HL-60 (cell line): Measurements from ENCODE around the gene MMP24.

Source experiments
- DNase-seq, 2 experiments: peaks; one replicate each; pipeline ENCODE4 v3.0.0-alpha.2; 2010 to 2020; ENCODE audit warnings: low read depth in 1 of 2, low spot score in 1 of 2
- H3K27ac ChIP-seq: fragments of 250-450 bp; sonication (Bioruptor Pico); replicated peaks from 2 replicates; pipeline ENCODE4 v1.5.1; 2020; ENCODE audit warnings: mild to moderate bottlenecking, moderate library complexity
- H3K27me3 ChIP-seq: fragments of 250-450 bp; sonication (Bioruptor Pico); 2 replicates; pipeline ENCODE4 v1.5.1; 2021; ENCODE audit warnings: mild to moderate bottlenecking, moderate library complexity; ENCODE audit not compliant: insufficient read depth, poor library complexity, severe bottlenecking
- H3K4me3 ChIP-seq: replicated peaks from 2 replicates; pipeline ENCODE4 v1.5.1; 2011; ENCODE audit warnings: mild to moderate bottlenecking, control low read depth, low read length; ENCODE audit not compliant: insufficient read depth
- GABPA ChIP-seq: IDR thresholded peaks from 2 replicates; pipeline ENCODE4 v1.6.1; 2012; ENCODE audit warnings: low read depth
- POLR2AphosphoS5 ChIP-seq: IDR thresholded peaks from 2 replicates; pipeline ENCODE4 v1.6.1; 2012; ENCODE audit warnings: low read depth
- SPI1 ChIP-seq: IDR thresholded peaks from 2 replicates; pipeline ENCODE4 v1.6.1; 2012; ENCODE audit warnings: low read depth, mild to moderate bottlenecking, borderline replicate concordance
- TF ChIP-seq, protein P1 (sequence below): IDR thresholded peaks from one replicate; pipeline ENCODE4 v1.5.1; 2011; ENCODE audit warnings: low read length, control low read depth, inconsistent platforms; ENCODE audit not compliant: insufficient read depth
- TF ChIP-seq, protein P2 (sequence below): IDR thresholded peaks from 2 replicates; pipeline ENCODE4 v1.6.1; 2012; ENCODE audit warnings: low read depth; ENCODE audit not compliant: insufficient replicate concordance

Gene MMP24

DNA sequence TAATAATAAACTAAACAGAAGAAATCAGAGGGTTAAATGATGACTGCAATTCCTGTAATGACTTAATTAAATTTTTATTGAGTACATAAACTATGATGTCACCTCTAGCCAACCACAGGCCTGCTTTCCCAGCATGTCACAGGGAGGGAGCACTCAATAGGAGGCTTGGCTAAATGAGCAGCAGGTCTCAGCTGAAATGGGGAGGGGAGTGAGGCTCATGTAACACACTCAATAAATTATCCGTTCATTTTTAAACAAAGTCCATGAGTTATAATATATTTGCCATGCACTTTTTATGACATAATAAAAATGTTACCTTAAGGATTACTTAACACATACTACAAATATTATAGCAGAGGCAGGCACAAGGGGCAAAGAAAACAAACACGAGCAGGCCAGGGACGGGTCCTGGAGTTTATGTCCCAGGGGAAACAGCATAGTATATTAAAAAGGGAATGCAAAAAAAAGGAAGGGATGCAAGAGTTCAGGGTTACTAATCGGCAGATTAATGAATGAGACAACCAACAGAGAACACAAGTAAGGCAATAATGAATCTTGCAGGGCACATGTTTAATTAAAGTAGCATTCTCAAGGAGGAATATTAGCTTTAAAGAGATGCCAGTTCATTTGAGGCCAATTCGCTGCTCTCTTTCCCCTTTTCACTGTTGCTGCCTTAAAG, 92.8 kb downstream of the MMP24 start:
- no peak overlapping the region for H3K27ac ChIP-seq
- TF ChIP-seq, protein P1, sequence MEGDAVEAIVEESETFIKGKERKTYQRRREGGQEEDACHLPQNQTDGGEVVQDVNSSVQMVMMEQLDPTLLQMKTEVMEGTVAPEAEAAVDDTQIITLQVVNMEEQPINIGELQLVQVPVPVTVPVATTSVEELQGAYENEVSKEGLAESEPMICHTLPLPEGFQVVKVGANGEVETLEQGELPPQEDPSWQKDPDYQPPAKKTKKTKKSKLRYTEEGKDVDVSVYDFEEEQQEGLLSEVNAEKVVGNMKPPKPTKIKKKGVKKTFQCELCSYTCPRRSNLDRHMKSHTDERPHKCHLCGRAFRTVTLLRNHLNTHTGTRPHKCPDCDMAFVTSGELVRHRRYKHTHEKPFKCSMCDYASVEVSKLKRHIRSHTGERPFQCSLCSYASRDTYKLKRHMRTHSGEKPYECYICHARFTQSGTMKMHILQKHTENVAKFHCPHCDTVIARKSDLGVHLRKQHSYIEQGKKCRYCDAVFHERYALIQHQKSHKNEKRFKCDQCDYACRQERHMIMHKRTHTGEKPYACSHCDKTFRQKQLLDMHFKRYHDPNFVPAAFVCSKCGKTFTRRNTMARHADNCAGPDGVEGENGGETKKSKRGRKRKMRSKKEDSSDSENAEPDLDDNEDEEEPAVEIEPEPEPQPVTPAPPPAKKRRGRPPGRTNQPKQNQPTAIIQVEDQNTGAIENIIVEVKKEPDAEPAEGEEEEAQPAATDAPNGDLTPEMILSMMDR, result no peak
- TF ChIP-seq POLR2AphosphoS5 (no peak), GABPA (no peak), SPI1 (no peak)
- TF ChIP-seq, protein P2, sequence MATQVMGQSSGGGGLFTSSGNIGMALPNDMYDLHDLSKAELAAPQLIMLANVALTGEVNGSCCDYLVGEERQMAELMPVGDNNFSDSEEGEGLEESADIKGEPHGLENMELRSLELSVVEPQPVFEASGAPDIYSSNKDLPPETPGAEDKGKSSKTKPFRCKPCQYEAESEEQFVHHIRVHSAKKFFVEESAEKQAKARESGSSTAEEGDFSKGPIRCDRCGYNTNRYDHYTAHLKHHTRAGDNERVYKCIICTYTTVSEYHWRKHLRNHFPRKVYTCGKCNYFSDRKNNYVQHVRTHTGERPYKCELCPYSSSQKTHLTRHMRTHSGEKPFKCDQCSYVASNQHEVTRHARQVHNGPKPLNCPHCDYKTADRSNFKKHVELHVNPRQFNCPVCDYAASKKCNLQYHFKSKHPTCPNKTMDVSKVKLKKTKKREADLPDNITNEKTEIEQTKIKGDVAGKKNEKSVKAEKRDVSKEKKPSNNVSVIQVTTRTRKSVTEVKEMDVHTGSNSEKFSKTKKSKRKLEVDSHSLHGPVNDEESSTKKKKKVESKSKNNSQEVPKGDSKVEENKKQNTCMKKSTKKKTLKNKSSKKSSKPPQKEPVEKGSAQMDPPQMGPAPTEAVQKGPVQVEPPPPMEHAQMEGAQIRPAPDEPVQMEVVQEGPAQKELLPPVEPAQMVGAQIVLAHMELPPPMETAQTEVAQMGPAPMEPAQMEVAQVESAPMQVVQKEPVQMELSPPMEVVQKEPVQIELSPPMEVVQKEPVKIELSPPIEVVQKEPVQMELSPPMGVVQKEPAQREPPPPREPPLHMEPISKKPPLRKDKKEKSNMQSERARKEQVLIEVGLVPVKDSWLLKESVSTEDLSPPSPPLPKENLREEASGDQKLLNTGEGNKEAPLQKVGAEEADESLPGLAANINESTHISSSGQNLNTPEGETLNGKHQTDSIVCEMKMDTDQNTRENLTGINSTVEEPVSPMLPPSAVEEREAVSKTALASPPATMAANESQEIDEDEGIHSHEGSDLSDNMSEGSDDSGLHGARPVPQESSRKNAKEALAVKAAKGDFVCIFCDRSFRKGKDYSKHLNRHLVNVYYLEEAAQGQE, result no peak
- no peak overlapping the region for H3K4me3 ChIP-seq
- no peaks in the 10 kb centered on the region for H3K27me3 ChIP-seq
- DNase-seq, result no peak

DNA sequence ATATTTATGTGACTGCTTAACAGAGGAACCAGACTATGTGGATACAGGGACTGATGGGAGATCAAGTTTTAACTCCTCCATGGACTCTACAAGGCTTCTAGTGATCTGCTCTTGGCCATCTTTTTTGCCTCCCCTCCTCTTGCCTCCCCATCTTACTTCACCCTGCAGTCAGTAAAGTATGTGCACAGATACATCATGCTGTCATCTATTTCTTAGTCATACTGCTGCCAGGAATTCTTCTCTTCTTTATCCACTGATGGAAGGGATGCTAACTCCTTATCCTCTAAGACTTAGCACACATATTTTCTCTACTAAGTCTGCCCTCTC, 93.3 kb downstream of the MMP24 start:
- Histone ChIP-seq H3K27me3 (no peaks in the 10 kb centered on the region), H3K27ac (no peak overlapping the region), H3K4me3 (no peak overlapping the region)
- TF ChIP-seq, protein P1, result no peak
- TF ChIP-seq POLR2AphosphoS5, result no peak
- TF ChIP-seq GABPA, result no peak
- TF ChIP-seq, protein P2, result no peak
- TF ChIP-seq SPI1, result no peak
- no peak for DNase-seq

DNA sequence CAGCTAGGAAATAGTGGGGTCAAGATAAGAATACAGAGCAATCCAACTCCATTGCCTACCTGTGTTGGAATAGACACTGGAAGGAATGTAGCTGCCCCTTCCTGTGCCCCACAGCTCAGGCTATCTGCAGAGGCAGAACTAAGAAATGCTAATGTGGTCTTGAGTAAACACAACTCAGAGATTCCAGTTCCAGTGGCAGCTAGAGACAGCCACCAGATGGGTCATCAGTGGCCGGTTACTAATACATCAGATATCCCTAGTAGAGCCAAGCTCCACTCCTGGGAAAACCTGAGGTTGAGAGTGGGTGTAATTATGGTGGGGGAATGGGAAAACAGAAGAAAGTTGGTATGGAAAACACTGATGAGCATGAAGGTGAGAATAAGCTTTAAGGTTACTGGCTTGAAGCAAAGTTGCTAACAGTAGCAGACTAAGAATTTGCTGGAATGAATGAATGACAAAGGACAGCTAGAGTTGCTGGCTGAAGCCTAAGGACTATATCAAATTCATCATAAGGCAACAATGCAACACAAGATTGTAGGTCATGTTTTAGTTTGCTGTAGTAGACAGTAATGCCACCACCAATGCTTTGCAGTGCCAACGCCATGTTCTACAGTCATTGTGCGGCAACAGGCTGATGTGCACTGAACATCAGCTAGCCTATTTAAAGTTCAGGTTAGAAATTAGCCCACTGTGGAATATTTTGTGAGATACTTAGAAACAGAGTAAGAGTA, 94.1 kb downstream of the MMP24 start:
- TF ChIP-seq GABPA, result no peak
- TF ChIP-seq SPI1, result no peak
- TF ChIP-seq, protein P2, result no peak

More for the DNA sequence above, 94.1 kb downstream of the MMP24 start:
- Histone ChIP-seq H3K4me3 (no peak overlapping the region), H3K27me3 (no peaks in the 10 kb centered on the region), H3K27ac (no peak overlapping the region)
- DNase-seq, result no peak
